NCI-H1694 treated with DMSO at 0.1 percent for 48 hours (cell line): ENCODE measurements around the gene HSPB3.
"Not testable (repeated sequence)": the region's sequence is repeated elsewhere in the genome, so short reads cannot be mapped to it uniquely, and the experiment has no call there.

Experiments
- DNase-seq: peaks from one replicate; lab custom pipeline; 2025; lab: John Stamatoyannopoulos, UW

Gene HSPB3

GRCh38 chr5:54457094-54457862 is 1.8 kb downstream of the HSPB3 start:
- no peak for DNase-seq

GRCh38 chr5:54458221-54458620 is 2.7 kb downstream of the HSPB3 start:
- DNase-seq = no peak

- no peak for DNase-seq
These were observed 4.9 kb downstream of the HSPB3 start for GRCh38 chr5:54460181-54460919.

- no peak for DNase-seq
These were observed 6.8 kb downstream of the HSPB3 start for GRCh38 chr5:54462281-54462680.

- no peak for DNase-seq
These were observed 8.2 kb downstream of the HSPB3 start for GRCh38 chr5:54463713-54464112.

DNA sequence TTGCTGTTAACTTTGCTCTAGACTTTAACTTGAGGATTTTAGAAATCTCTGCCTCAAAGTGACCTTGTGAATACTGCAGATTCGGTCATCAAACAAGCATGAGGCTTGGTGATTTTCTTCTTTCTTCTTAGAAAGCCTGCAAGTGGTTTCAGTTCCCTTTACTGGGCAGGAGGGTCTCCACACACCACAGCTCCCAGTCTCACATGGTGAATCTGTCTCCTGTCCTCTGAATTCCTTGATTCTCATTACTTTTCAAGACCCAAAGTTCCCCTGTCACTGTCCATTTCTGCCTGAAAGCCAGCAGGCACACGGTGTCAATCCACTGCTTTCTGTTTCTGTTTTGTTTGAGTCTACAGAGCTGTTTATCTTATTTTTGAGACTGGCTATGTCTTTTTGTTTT is 14.1 kb downstream of the HSPB3 start:
- no peak for DNase-seq

DNA sequence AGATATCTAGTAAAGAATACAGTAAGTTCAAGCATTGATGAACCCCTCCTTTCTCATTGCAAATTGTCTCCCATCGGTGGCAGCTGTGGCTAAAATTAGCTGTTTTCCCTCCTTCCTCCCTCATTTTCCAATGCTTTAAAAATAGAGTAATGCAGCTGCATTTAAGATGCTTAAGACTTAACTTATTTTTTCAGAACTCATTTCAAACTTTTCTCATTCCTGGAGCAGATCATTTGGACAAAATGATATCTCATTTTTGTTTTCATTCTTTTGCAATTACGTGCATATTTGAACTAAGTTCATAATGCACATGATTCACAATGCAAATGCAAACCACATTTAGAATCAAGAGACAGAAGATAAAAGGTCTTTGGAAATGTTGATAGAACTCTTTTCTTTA is 14.6 kb downstream of the HSPB3 start:
- DNase-seq = no peak

GRCh38 chr5:54470677-54471076 is 15.2 kb downstream of the HSPB3 start:
- DNase-seq = no peak

GRCh38 chr5:54471398-54471797 is 15.9 kb downstream of the HSPB3 start:
- no peak for DNase-seq

DNA sequence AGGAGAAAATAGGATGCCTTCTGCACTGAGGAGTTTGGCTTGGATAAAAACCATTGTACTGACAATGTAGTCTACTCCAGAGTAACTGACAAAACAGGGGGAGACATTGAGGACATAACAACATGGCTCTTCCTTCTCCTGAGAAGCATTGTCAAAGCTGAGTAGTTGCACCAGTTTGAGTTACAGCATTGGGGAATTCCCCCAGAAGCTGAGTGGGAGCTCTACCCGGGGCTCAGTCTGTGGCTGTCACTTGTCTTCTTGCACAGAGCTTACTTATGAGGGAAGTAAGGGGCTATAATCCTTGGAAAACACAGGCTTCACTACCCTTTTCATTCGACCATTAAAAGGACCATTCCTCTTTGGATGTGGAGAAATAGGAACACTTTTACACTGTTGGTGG is 21.2 kb downstream of the HSPB3 start:
- DNase-seq = no peak

- DNase-seq = no peak
These were observed 22.5 kb downstream of the HSPB3 start for GRCh38 chr5:54477941-54478478.

GRCh38 chr5:54480296-54480695 is 24.8 kb downstream of the HSPB3 start:
- DNase-seq = no peak

GRCh38 chr5:54484219-54484894 is 28.9 kb downstream of the HSPB3 start:
- DNase-seq = no peak

- not testable (repeated sequence) for DNase-seq
These were observed 30.2 kb downstream of the HSPB3 start for GRCh38 chr5:54485659-54486058.

DNA sequence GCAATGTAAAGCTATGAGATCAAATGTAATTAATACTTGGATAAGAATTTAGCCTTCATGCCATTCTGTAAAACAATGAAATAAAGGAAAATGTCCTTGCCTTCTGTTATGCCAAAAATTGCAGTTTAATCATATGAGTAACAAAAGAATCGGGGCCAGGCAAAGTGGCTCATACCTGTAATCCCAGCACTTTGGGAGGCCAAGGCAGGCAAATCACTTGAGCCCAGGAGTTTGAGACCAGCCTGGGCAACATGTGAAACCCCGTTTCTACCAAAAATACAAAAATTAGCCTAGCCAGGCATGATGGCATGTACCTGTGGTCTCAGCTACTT is 34.1 kb downstream of the HSPB3 start:
- DNase-seq = not testable (repeated sequence)

DNA sequence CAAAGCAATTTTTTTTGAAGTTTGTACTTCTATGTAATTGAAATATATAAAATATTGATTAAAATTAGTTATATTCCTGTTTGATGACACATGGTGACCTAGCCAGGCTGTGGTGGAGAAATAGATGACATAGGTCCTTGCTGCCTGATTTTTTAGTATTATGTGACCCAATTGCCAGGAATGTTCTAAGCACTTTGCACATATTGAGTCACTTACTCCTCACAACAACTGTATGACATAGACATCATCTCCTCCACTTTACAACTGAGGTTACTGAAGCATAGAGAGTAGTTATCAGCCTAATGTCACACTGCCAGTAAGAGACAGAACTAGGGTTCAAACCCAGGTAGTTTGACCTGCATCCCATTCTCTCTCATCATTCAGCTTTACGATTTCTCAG is 35.8 kb downstream of the HSPB3 start:
- DNase-seq = no peak

- no peak for DNase-seq
These were observed 36.7 kb downstream of the HSPB3 start for GRCh38 chr5:54492178-54492577.

- DNase-seq = no peak
These were observed 39.5 kb downstream of the HSPB3 start for GRCh38 chr5:54495027-54495426.
